ENCODE data around the gene CEMIP. TPM values are rescaled to one million over a fixed set of nuclear protein-coding genes. Genes with fewer than 3 reads are reported as not detected.

The CEMIP gene
- total RNA-seq, 4 donors from 2014 or later: 0.27 to 0.32 TPM; not detected in 2

DNA sequence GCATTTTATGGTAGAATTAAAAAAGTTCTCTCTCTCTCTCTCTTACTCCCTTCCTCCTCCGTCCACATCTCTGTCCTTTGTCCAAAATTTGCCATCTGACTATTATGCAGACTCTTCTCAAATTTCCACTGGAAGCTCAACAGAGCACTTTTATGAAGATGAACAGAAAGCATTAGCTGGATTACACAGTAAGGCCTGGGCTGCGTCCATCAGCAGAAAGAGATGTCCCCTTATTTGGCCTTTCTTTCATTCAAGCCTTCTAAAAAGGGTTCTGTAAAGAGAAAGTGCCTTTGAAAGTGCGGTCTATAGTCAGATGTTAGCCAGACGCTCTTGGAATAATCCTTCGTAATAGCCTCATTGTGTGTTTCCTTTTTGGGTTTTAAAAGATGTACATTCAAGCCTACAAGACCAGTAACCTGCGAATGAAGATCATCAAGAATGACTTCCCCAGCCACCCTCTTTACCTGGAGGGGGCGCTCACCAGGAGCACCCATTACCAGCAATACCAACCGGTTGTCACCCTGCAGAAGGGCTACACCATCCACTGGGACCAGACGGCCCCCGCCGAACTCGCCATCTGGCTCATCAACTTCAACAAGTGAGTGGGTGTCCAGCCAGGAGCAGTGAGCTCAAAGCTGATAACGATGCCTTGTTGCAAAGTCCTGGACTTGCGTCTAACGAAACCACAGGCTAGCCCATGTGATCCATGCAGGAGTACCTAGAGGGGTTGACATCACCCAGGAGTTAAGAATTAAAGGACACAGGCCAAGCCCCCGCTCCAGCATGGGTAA lies 157.3 kb downstream of the CEMIP start:
- Histone ChIP-seq H3K4me3 (no peak overlapping the region), H3K27ac (peak overlapping the region in 3 of 4 donors; percentile 63 to 72 (median 66)), H3K9me3 (no peaks in the 10 kb centered on the region), H3K4me1 (no peaks in the 10 kb centered on the region), H3K36me3 (no peaks in the 10 kb centered on the region), H3K27me3 (no peaks in the 10 kb centered on the region)
- no peak for DNase-seq
- intact Hi-C loops (cut with DNase I; ENCODE audit: low total_unique reads) (no loop called here), in situ Hi-C loops (cut with MboI; ENCODE audit: low pct_ligation_motif_present in 1 of 4, low pct_unique_long_range_greater_than_20kb in 1 of 4, low sequenced_read_pairs in 3 of 4) (no loop called here)
- WGBS, 2 donors (ENCODE audit: low coverage in 1 of 2): 78 to 88% methylated on average over 2 to 12 of the region's 16 CpGs
- TF ChIP-seq, protein P1, sequence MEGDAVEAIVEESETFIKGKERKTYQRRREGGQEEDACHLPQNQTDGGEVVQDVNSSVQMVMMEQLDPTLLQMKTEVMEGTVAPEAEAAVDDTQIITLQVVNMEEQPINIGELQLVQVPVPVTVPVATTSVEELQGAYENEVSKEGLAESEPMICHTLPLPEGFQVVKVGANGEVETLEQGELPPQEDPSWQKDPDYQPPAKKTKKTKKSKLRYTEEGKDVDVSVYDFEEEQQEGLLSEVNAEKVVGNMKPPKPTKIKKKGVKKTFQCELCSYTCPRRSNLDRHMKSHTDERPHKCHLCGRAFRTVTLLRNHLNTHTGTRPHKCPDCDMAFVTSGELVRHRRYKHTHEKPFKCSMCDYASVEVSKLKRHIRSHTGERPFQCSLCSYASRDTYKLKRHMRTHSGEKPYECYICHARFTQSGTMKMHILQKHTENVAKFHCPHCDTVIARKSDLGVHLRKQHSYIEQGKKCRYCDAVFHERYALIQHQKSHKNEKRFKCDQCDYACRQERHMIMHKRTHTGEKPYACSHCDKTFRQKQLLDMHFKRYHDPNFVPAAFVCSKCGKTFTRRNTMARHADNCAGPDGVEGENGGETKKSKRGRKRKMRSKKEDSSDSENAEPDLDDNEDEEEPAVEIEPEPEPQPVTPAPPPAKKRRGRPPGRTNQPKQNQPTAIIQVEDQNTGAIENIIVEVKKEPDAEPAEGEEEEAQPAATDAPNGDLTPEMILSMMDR (IDR thresholded peaks at IDR 0.05): no peak
- TF ChIP-seq EP300 (IDR thresholded peaks at IDR 0.05; ENCODE audit: low read depth) (no peak), POLR2AphosphoS5 (IDR thresholded peaks at IDR 0.05) (peak; percentile 20 to 80 (median 65)), POLR2A (IDR thresholded peaks at IDR 0.05) (no peak)

DNA sequence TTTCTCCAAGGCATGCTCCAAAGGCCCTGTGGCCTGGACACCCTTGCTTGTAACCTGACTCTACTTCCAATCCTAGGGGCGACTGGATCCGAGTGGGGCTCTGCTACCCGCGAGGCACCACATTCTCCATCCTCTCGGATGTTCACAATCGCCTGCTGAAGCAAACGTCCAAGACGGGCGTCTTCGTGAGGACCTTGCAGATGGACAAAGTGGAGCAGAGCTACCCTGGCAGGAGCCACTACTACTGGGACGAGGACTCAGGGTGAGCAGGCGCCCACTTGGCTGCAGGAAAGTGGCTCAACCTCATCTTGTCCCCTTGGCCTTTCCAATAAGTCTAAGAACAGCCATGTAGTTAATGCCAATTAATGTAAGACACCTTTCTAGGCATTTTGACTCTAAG lies 158.5 kb downstream of the CEMIP start:
- intact Hi-C loops (cut with DNase I; ENCODE audit: low total_unique reads) (no loop called here), in situ Hi-C loops (cut with MboI; ENCODE audit: low pct_ligation_motif_present in 1 of 4, low pct_unique_long_range_greater_than_20kb in 1 of 4, low sequenced_read_pairs in 3 of 4) (no loop called here)
- H3K27me3 ChIP-seq: no peaks in the 10 kb centered on the region
- no peak for DNase-seq
- no peak overlapping the region for H3K27ac ChIP-seq
- H3K9me3 ChIP-seq: no peaks in the 10 kb centered on the region
- TF ChIP-seq EP300 (IDR thresholded peaks at IDR 0.05; ENCODE audit: low read depth) (no peak), POLR2A (IDR thresholded peaks at IDR 0.05) (no peak), POLR2AphosphoS5 (IDR thresholded peaks at IDR 0.05) (no peak)
- TF ChIP-seq, protein P1 (IDR thresholded peaks at IDR 0.05): no peak
- H3K36me3 ChIP-seq: no peaks in the 10 kb centered on the region
- H3K4me1 ChIP-seq: no peaks in the 10 kb centered on the region
- 98 to 100% methylated on average over 2 to 12 of the region's 12 CpGs for WGBS, 2 donors (ENCODE audit: low coverage in 1 of 2)
- H3K4me3 ChIP-seq: no peak overlapping the region

DNA sequence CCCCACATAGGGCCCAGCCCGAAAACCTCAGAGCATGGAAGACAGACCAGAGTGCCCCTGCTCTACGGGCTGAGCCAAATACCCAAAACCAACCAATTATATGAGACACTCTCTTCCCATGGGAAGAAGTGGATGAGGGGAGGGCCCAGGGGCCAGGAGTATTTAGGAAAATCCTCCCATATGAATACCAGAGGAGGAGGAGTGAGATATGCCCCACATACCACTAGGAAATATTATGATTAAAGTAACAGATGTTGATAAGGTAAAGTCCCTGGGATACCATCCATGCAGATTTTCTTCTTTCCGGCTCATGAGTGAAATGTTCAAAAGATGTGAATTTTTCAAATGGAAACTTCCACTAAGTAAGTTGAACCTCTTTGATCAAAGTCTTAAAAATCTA lies 160.0 kb downstream of the CEMIP start:
- TF ChIP-seq, protein P1 (IDR thresholded peaks at IDR 0.05): no peak
- TF ChIP-seq POLR2A (IDR thresholded peaks at IDR 0.05) (no peak), POLR2AphosphoS5 (IDR thresholded peaks at IDR 0.05) (no peak), EP300 (IDR thresholded peaks at IDR 0.05; ENCODE audit: low read depth) (no peak)
- Histone ChIP-seq H3K27ac (no peak overlapping the region), H3K27me3 (no peaks in the 10 kb centered on the region), H3K4me1 (no peaks in the 10 kb centered on the region), H3K4me3 (no peak overlapping the region), H3K9me3 (no peaks in the 10 kb centered on the region), H3K36me3 (no peaks in the 10 kb centered on the region)
- in situ Hi-C loops (cut with MboI; ENCODE audit: low pct_ligation_motif_present in 1 of 4, low pct_unique_long_range_greater_than_20kb in 1 of 4, low sequenced_read_pairs in 3 of 4) (no loop called here), intact Hi-C loops (cut with DNase I; ENCODE audit: low total_unique reads) (no loop called here)
- 97 to 100% methylated on average over 2 to 3 of the region's 3 CpGs for WGBS, 2 donors (ENCODE audit: low coverage in 1 of 2)
- DNase-seq: no peak

DNA sequence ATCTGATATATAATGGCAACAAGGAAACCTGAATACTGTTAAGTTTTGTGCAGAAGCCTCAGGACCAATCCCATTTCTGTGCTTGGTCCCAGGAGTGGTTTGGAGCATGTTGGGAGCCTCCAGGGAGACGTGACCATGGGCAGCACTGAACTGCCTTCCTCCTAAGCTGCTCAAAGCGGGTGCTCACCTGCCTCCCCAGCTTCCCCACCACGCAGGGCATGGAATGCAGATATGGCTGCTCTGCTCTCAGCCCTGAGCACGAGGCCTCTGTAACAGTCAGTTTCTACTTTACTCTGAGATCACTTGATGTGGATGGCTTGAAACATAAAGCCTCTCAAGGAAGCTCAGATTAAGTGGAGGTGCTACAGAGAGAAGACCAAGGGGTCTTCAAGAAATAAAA lies 161.2 kb downstream of the CEMIP start:
- Histone ChIP-seq H3K4me3 (no peak overlapping the region), H3K27me3 (no peaks in the 10 kb centered on the region), H3K36me3 (no peaks in the 10 kb centered on the region), H3K9me3 (no peaks in the 10 kb centered on the region), H3K4me1 (no peaks in the 10 kb centered on the region), H3K27ac (peak overlapping the region in 1 of 4 donors; percentile 11)
- 98% methylated on average over 4 of the region's 4 CpGs; no CpG with 5 or more reads in 1 of the 2 donors for WGBS, 2 donors (ENCODE audit: low coverage in 1 of 2)
- DNase-seq: no peak
- in situ Hi-C loops (cut with MboI; ENCODE audit: low pct_ligation_motif_present in 1 of 4, low pct_unique_long_range_greater_than_20kb in 1 of 4, low sequenced_read_pairs in 3 of 4): no loop called here
- TF ChIP-seq EP300 (IDR thresholded peaks at IDR 0.05; ENCODE audit: low read depth): no peak
- TF ChIP-seq, protein P1 (IDR thresholded peaks at IDR 0.05): no peak
- TF ChIP-seq POLR2A (IDR thresholded peaks at IDR 0.05): no peak
- TF ChIP-seq POLR2AphosphoS5 (IDR thresholded peaks at IDR 0.05): no peak
- intact Hi-C loops (cut with DNase I; ENCODE audit: low total_unique reads): no loop called here

Data from transverse colon (tissue), 4 donors.